Caco-2 (cell line): Measurements from ENCODE around the gene DCAF5. TPM values are rescaled to one million over a fixed set of nuclear protein-coding genes. Genes with fewer than 3 reads are reported as not detected.
A peak's percentile ranks its signal among the peaks of the same experiment; 100 is the strongest.

Experiments
- BruUV-seq: library from RNA; stranded (reverse); fragments of 400-500 nt; replicated peaks from 2 replicates; lab custom pipeline; 2021; lab: Mats Ljungman, UMichigan
- CTCF ChIA-PET: fragments of 300-600 bp; sonication (Branson Sonifier 250); formaldehyde crosslinking; loops from one replicate; lab custom pipeline; 2022; ENCODE audit warnings: antibody characterized with exemption; lab: Charles Lee
- POLR2A ChIA-PET: fragments of 300-600 bp; sonication (Branson Sonifier 250); formaldehyde crosslinking; loops from one replicate; lab custom pipeline; 2022; ENCODE audit warnings: antibody characterized with exemption; lab: Charles Lee
- DNase-seq, 2 experiments: peaks; one replicate each; pipeline versions ENCODE4 v3.0.0 to v3.0.0-alpha.2; 2020 to 2022
- H3K27me3 ChIP-seq: replicated peaks from 2 replicates; pipeline ENCODE4 v1.6.0; 2011; ENCODE audit warnings: low read length; ENCODE audit not compliant: control insufficient read depth, insufficient read depth
- H3K36me3 ChIP-seq: 2 replicates; pipeline ENCODE4 v1.5.1; 2011; ENCODE audit warnings: low read length; ENCODE audit not compliant: control insufficient read depth, insufficient read depth
- H3K4me1 ChIP-seq: fragments of 250-450 bp; sonication (Bioruptor Pico); 2 replicates; pipeline ENCODE4 v1.5.1; 2020; ENCODE audit warnings: mild to moderate bottlenecking
- H3K4me3 ChIP-seq: 2 replicates; pipeline ENCODE4 v1.5.1; 2011; ENCODE audit warnings: low read depth, mild to moderate bottlenecking, control low read depth, low read length
- H3K9me3 ChIP-seq: fragments of 250-450 bp; sonication (Bioruptor Pico); 2 replicates; pipeline ENCODE4 v1.5.1; 2020; ENCODE audit warnings: mild to moderate bottlenecking, moderate library complexity
- H3K27ac Mint-ChIP-seq: one replicate; pipeline ENCODE4 v1.8.0; 2022; ENCODE audit warnings: mixed read lengths; ENCODE audit not compliant: unreplicated experiment
- H3K27me3 Mint-ChIP-seq: one replicate; pipeline ENCODE4 v1.8.0; 2022; ENCODE audit warnings: mixed read lengths; ENCODE audit not compliant: insufficient read depth, unreplicated experiment
- H3K36me3 Mint-ChIP-seq: one replicate; pipeline ENCODE4 v1.8.0; 2022; ENCODE audit warnings: mild to moderate bottlenecking, mixed read lengths; ENCODE audit not compliant: insufficient read depth, unreplicated experiment
- H3K4me1 Mint-ChIP-seq: one replicate; pipeline ENCODE4 v1.8.0; 2022; ENCODE audit warnings: low read depth, mixed read lengths; ENCODE audit not compliant: unreplicated experiment
- H3K4me3 Mint-ChIP-seq: one replicate; pipeline ENCODE4 v1.8.0; 2022; ENCODE audit warnings: mild to moderate bottlenecking, moderate library complexity, mixed read lengths; ENCODE audit not compliant: unreplicated experiment
- H3K9me3 Mint-ChIP-seq: one replicate; pipeline ENCODE4 v1.8.0; 2022; ENCODE audit warnings: mixed read lengths; ENCODE audit not compliant: unreplicated experiment
- CTCF ChIP-seq, 2 experiments: fragments of 200-600 bp in 1 of 2; IDR thresholded peaks; 1 replicate in 1 of 2; 2 replicates in 1 of 2; pipeline versions ENCODE4 v1.5.1 to v1.8.0; 2011 to 2022; ENCODE audit warnings: antibody characterized with exemption in 1 of 2, control low read depth in 1 of 2, inconsistent platforms in 1 of 2, low read depth in 1 of 2, low read length in 1 of 2, mild to moderate bottlenecking in 1 of 2, moderate library complexity in 1 of 2; ENCODE audit not compliant: insufficient read depth in 1 of 2, severe bottlenecking in 1 of 2, unreplicated experiment in 1 of 2
- intact Hi-C: fragments of 100-400 bp; cut with micrococcal nuclease; formaldehyde crosslinking; loops from one replicate; pipeline ENCODE4 v1.10.0; 2022; ENCODE audit not compliant: unreplicated experiment
- total RNA-seq: library from RNA; stranded (reverse); gene quantifications from 2 replicates; pipeline ENCODE4 v1.2.3, GENCODE V29; 2022

Gene DCAF5
- total RNA-seq, 1 experiment from 2014 or later = 34.8 TPM

- H3K36me3 ChIP-seq = no peaks in the 10 kb centered on the region; the same call in 1 of the 2 replicates
Observed at GRCh38 chr14:69064596-69064995, 88.3 kb downstream of the DCAF5 start.

GRCh38 chr14:69059658-69060623 lies 93.0 kb downstream of the DCAF5 start:
- no peak overlapping the region for H3K4me3 Mint-ChIP-seq
- no peaks in the 10 kb centered on the region for H3K9me3 Mint-ChIP-seq
- no peaks in the 10 kb centered on the region for H3K9me3 ChIP-seq
- BruUV-seq = no TSS peak
- TF ChIP-seq CTCF (IDR thresholded peaks at IDR 0.05; ENCODE audit: insufficient read depth in 1 of 2, low read depth in 1 of 2, low read length in 1 of 2, severe bottlenecking in 1 of 2, unreplicated experiment in 1 of 2) = peak in 1 of 2 experiments; percentile 11
- peaks cover 45% of the 10 kb centered on the region for H3K36me3 Mint-ChIP-seq
- ChIA-PET POLR2A (no interaction called here), CTCF (interaction anchor here (1.1 kb wide), 1 partner anchor 32 kb away, joined by 3 read pairs; no protein-coding TSS in a partner anchor)
- no peak for DNase-seq
- H3K27ac Mint-ChIP-seq = no peak overlapping the region
- H3K36me3 ChIP-seq = peaks cover 1% of the 10 kb centered on the region
- H3K4me1 Mint-ChIP-seq = peaks cover 6% of the 10 kb centered on the region
- H3K27me3 Mint-ChIP-seq = no peaks in the 10 kb centered on the region
- 0 out of 2 replicates have a peak, but pooled peaks cover 8% of the 10 kb centered on the region for H3K4me1 ChIP-seq
- intact Hi-C loops = no loop called here
- no peaks in the 10 kb centered on the region for H3K27me3 ChIP-seq
- H3K4me3 ChIP-seq = no peak overlapping the region

More at GRCh38 chr14:69064596-69064995, 88.3 kb downstream of the DCAF5 start:
- Mint-ChIP-seq H3K36me3 (peaks cover 22% of the 10 kb centered on the region), H3K4me3 (no peak overlapping the region), H3K27ac (no peak overlapping the region), H3K27me3 (no peaks in the 10 kb centered on the region), H3K4me1 (peaks cover 6% of the 10 kb centered on the region), H3K9me3 (no peaks in the 10 kb centered on the region)
- Histone ChIP-seq H3K9me3 (no peaks in the 10 kb centered on the region), H3K4me1 (0 out of 2 replicates have a peak, but pooled peaks cover 8% of the 10 kb centered on the region), H3K27me3 (no peaks in the 10 kb centered on the region), H3K4me3 (no peak overlapping the region)
- peak in 1 of 2 experiments; percentile 36 for DNase-seq
- intact Hi-C loops = no loop called here
- CTCF ChIA-PET = no interaction called here
- TF ChIP-seq CTCF (IDR thresholded peaks at IDR 0.05; ENCODE audit: insufficient read depth in 1 of 2, low read depth in 1 of 2, low read length in 1 of 2, severe bottlenecking in 1 of 2, unreplicated experiment in 1 of 2) = no peak
- POLR2A ChIA-PET = no interaction called here
- BruUV-seq = no TSS peak

- Mint-ChIP-seq H3K36me3 (peaks cover 50% of the 10 kb centered on the region), H3K4me1 (peaks cover 12% of the 10 kb centered on the region), H3K27me3 (no peaks in the 10 kb centered on the region), H3K9me3 (no peaks in the 10 kb centered on the region), H3K27ac (peak overlapping the region; percentile 51), H3K4me3 (no peak overlapping the region)
- TF ChIP-seq CTCF (IDR thresholded peaks at IDR 0.05; ENCODE audit: insufficient read depth in 1 of 2, low read depth in 1 of 2, low read length in 1 of 2, severe bottlenecking in 1 of 2, unreplicated experiment in 1 of 2) = no peak
- H3K27me3 ChIP-seq = no peaks in the 10 kb centered on the region
- peaks cover 13% of the 10 kb centered on the region for H3K4me1 ChIP-seq
- ChIA-PET CTCF (interaction anchor here (0.6 to 0.9 kb wide), 2 partner anchors 14 to 263 kb away, joined by 3 to 5 read pairs; partner anchors contain the start of gene ZFP36L1), POLR2A (no interaction called here)
- H3K9me3 ChIP-seq = no peaks in the 10 kb centered on the region
- DNase-seq = peak in 1 of 2 experiments; percentile 34
- BruUV-seq = no TSS peak
- intact Hi-C loops = no loop called here
- peaks cover 3% of the 10 kb centered on the region for H3K36me3 ChIP-seq
- no peak overlapping the region for H3K4me3 ChIP-seq
Observed at GRCh38 chr14:69055999-69056788, 96.7 kb downstream of the DCAF5 start.
